HG03066 (cell line): ENCODE data around the gene KCNJ3.

Experiments used
- ATAC-seq: cut with Tn5 transposase; IDR thresholded peaks from one replicate; pipeline ENCODE4 v1.9.1; 2021; ENCODE audit warnings: low read depth; ENCODE audit not compliant: unreplicated experiment

KCNJ3 gene

GRCh38 chr2:154704991-154705390 is 6.5 kb downstream of the KCNJ3 start:
- ATAC-seq, result no peak

- no peak for ATAC-seq
Observed at GRCh38 chr2:154706660-154707059, 8.2 kb downstream of the KCNJ3 start.

- no peak for ATAC-seq
Observed at GRCh38 chr2:154707994-154708575, 9.6 kb downstream of the KCNJ3 start.

- no peak for ATAC-seq
Observed at GRCh38 chr2:154709215-154709614, 10.7 kb downstream of the KCNJ3 start.

GRCh38 chr2:154710078-154710477 is 11.6 kb downstream of the KCNJ3 start:
- ATAC-seq, result no peak

- ATAC-seq, result no peak
Observed at GRCh38 chr2:154710685-154711084, 12.2 kb downstream of the KCNJ3 start.

GRCh38 chr2:154713675-154714074 is 15.2 kb downstream of the KCNJ3 start:
- no peak for ATAC-seq

- ATAC-seq, result no peak
Observed at GRCh38 chr2:154720651-154721050, 22.2 kb downstream of the KCNJ3 start.

- no peak for ATAC-seq
Observed at GRCh38 chr2:154724194-154724797, 25.8 kb downstream of the KCNJ3 start.

GRCh38 chr2:154740361-154740760 is 41.9 kb downstream of the KCNJ3 start:
- no peak for ATAC-seq

- ATAC-seq, result no peak
Observed at GRCh38 chr2:154758871-154759270, 60.4 kb downstream of the KCNJ3 start.

- no peak for ATAC-seq
Observed at GRCh38 chr2:154762638-154763037, 64.1 kb downstream of the KCNJ3 start.

- ATAC-seq, result no peak
Observed at GRCh38 chr2:154771664-154772284, 73.3 kb downstream of the KCNJ3 start.

- no peak for ATAC-seq
Observed at GRCh38 chr2:154776825-154777224, 78.3 kb downstream of the KCNJ3 start.

GRCh38 chr2:154794406-154794805 is 95.9 kb downstream of the KCNJ3 start:
- ATAC-seq, result no peak

GRCh38 chr2:154795651-154796050 is 97.2 kb downstream of the KCNJ3 start:
- ATAC-seq, result no peak

GRCh38 chr2:154804451-154804850 is 106.0 kb downstream of the KCNJ3 start:
- ATAC-seq, result no peak

- ATAC-seq, result no peak
Observed at GRCh38 chr2:154813636-154814035, 115.1 kb downstream of the KCNJ3 start.

GRCh38 chr2:154814856-154815255 is 116.4 kb downstream of the KCNJ3 start:
- no peak for ATAC-seq

- ATAC-seq, result no peak
Observed at GRCh38 chr2:154825358-154825757, 126.9 kb downstream of the KCNJ3 start.

- ATAC-seq, result no peak
Observed at GRCh38 chr2:154826827-154827226, 128.3 kb downstream of the KCNJ3 start.

GRCh38 chr2:154827286-154827685 is 128.8 kb downstream of the KCNJ3 start:
- ATAC-seq, result no peak
